ENCODE data around the gene CLDN10.

The CLDN10 gene

GRCh38 chr13:95603887-95604555 lies 51.5 kb downstream of the CLDN10 start:
- DNase-seq: no peak

DNA sequence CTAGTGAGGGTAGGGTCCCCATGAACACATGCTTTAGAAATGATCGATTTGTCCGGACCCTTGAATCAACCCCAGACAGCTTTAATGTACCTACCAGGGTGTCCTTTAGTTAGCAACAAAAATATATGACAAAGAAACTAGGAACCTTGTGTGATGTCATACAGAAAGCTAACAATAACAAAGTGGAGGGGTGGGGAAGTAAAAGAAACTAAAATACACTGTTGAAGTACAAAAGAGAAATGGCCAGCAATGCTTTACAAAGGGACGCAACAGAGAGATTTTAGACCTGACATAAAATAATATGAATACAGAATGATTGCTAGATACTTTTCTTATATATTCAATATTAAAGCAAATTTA lies 52.0 kb downstream of the CLDN10 start:
- no peak for DNase-seq

DNA sequence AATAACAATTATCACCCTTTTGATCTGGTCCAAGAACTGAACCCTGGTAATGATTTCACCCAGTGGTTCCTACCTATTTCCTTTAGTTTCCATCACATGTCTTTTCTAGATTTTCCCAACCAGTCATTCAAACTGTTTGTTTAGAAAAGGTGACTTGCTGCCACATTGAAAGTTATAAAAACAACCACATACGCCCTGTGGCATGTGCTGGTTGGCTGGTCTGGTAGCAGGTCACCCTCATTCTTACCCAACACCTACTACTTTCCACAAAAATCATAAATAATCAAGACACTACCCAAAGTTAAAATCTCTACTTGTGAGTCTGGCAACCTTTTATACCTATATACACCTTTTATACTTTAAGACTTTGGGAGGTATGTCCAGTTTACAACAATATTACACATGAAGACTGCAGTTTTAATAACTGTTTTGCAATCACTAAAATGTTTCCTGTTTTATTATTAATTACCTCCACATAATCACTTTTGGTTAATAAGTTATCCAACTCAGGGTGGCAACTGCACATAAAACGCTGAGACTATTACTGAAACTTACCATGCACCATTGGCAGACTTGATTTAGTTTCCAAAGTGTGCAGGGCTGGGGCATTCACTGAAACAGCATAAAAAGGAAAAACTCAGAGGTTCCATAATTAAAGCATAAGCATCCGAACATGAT lies 53.1 kb downstream of the CLDN10 start:
- no peak for DNase-seq

- DNase-seq: no peak
Observed at GRCh38 chr13:95607366-95607765, 54.8 kb downstream of the CLDN10 start.

DNA sequence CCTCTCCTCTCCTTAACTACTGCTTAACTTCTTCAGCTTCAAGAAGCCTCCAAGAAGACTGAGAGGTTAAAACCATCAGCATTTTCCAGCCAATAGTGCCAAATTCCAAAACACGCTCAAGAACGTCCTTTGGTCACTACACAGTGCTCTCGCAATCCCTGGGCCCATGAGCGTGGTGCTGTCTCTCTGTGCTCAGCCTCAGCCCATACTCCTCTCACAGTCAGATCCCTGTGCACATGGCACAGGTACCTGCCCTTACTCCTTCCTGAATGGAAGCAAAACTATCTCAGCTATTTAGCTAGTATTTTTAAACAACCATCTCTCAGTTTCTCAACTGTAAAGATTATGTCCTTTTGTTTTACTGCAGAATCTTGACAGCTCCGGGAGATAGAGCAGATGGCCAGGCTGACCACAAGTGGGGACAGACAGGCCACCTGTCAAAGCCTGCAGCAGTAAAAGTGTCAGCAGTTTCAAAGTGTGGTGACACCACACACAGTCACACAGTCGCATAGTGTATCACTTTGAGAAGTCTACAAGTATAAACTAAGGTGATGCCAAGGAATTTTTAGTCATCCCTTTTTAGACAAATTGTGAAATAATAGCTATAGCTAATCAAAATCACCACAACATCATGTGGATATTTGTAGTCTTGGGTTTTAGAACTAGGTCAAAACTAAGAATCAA lies 56.3 kb downstream of the CLDN10 start:
- DNase-seq: no peak

GRCh38 chr13:95614641-95615245 lies 62.2 kb downstream of the CLDN10 start:
- DNase-seq: no peak

- DNase-seq: no peak
Observed at GRCh38 chr13:95615539-95615938, 63.0 kb downstream of the CLDN10 start.

DNA sequence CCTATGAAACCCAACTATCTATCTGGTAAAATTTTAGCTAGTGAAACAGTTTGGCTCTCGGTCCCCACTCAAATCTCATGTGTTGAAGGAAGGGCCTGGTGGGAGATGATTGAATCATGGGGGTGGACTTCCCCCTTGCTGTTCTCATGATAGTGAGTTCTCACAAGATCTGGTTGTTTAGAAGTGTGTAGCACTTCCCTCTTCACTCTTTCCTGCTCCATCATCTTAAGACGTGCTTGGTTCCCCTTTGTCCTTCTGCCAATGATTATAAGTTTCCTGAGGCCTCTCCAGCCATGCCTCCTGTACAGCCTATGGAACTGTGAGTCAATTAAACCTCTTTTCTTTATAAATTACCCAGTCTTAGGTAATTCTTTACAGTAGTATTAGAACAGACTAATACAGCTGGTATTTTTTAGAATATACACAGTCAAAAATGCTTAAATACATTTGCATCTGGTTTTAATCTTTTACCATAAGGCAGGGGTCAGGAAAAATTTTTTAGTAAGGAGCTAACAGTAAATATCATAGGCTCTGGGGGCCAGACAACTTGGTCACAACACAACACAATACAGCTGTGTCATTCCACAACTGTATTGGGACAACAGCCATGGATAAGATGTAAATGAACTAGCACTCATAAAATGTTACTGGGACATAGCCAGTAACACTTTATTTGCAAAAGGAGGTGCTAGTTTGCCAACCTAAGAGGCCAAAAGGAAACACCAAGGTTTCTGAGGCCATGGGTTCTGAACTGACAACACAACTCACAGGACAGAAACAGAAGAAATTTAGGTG lies 67.7 kb downstream of the CLDN10 start:
- no peak for DNase-seq

- no peak for DNase-seq
Observed at GRCh38 chr13:95620825-95621498, 68.4 kb downstream of the CLDN10 start.

- no peak for DNase-seq
Observed at GRCh38 chr13:95623141-95623540, 70.6 kb downstream of the CLDN10 start.

DNA sequence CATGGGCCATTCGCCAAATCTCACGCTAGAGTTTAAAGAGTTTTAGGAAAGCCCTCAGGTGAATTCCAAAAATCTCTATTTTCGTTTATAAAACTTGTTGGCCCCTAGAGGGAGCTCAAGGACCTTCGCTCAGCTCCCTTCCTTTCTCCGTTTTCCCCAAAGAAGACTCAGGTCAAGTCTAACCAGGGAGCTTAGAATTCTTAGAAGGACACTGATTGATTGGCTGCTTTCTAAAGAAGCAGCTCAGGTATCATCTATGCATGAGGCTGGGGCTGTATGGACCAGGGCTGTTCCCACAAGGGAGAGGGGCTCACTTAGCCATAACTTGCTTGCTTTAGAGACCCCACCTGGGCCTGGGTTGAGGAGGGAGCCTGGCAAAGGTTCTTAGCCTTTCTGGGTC lies 71.5 kb downstream of the CLDN10 start:
- DNase-seq: no peak

GRCh38 chr13:95626768-95627167 lies 74.2 kb downstream of the CLDN10 start:
- DNase-seq: no peak

DNA sequence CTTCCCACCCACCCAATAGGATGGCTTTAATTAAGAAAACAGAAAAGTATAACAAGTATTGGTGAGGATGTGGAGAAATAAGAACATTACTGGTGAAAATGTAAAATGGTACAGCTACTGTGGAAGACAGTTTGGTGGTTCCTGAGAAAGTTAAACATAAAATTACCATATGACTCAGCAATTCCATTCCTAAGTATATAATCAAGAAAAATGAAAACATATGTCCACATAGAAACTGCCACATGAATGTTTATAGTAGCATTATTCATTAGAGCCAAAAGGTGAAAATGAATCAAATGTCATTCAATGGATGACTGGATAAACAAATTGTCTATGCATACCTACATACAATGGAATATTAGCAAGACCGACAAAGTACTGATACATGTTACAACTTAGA lies 75.1 kb downstream of the CLDN10 start:
- DNase-seq: no peak

- no peak for DNase-seq
Observed at GRCh38 chr13:95628488-95628887, 76.0 kb downstream of the CLDN10 start.

DNA sequence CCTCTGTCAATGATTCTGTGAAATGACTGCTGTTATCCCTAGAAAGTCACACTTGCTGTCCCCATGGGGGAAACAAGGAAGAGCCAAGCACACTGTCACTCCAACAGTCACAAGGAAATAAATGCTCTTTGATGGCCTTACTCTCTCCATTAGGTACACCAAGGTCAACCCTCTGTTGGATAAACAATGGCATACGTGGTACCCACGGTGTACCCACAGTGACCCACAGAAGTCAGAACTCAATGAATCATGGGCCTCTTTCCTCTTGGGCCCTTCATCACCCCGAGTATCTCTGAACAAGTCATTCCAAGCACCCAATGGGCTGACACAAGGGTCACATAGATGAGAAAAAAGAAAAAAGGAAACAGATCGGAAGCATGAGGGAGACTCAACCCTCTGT lies 76.6 kb downstream of the CLDN10 start:
- no peak for DNase-seq

Measured in activated gamma-delta T cell treated with Interleukin-2 at 50 U/mL for 16 hours (primary cell).